Skeletal muscle satellite cell (primary cell): ENCODE data around the gene MAF. TPM values are rescaled to one million over a fixed set of nuclear protein-coding genes. Genes with fewer than 3 reads are reported as not detected.
A peak's percentile ranks its signal among the peaks of the same experiment; 100 is the strongest.

Experiments used
- H3K27me3 ChIP-seq: 2 replicates; pipeline ENCODE4 v1.7.0; 2013; ENCODE audit warnings: low read length; ENCODE audit not compliant: control insufficient read depth, insufficient read depth
- H3K36me3 ChIP-seq: 2 replicates; pipeline ENCODE4 v1.7.0; 2013; ENCODE audit warnings: mild to moderate bottlenecking, control low read depth, low read length; ENCODE audit not compliant: insufficient read depth
- H3K4me1 ChIP-seq: 2 replicates; pipeline ENCODE4 v1.7.0; 2013; ENCODE audit warnings: low read length; ENCODE audit not compliant: control insufficient read depth, insufficient read depth
- H3K4me2 ChIP-seq: 2 replicates; pipeline ENCODE4 v1.7.0; 2013; ENCODE audit warnings: mild to moderate bottlenecking, low read length
- H3K4me3 ChIP-seq: 2 replicates; pipeline ENCODE4 v1.7.0; 2013; ENCODE audit warnings: low read length
- H3K9ac ChIP-seq: 2 replicates; pipeline ENCODE4 v1.7.0; 2013; ENCODE audit warnings: mild to moderate bottlenecking, low read depth, low read length, moderate library complexity
- H3K9me3 ChIP-seq: replicated peaks from 2 replicates; pipeline ENCODE4 v1.7.0; 2013; ENCODE audit warnings: mild to moderate bottlenecking, control low read depth, low read length
- total RNA-seq: library from RNA; depleted of rRNA; stranded (reverse); fragments of >200 nt; gene quantifications from 2 replicates; pipeline ENCODE4 v1.2.3, GENCODE V29; 2012; rRNA removed

Gene MAF
- 0.87 and 1.5 TPM in 2 replicates for total RNA-seq

- Histone ChIP-seq H3K4me2 (peak within 1 kb of the TSS; percentile 99), H3K4me3 (peak within 1 kb of the TSS; percentile 81), H3K27me3 (peaks cover 10% of the 10 kb centered on the region), H3K9ac (peak within 1 kb of the TSS; percentile 79), H3K4me1 (peaks cover 17% of the 10 kb centered on the region), H3K36me3 (no peaks in the 10 kb centered on the region), H3K9me3 (no peaks in the 10 kb centered on the region)
Observed at GRCh38 chr16:79600638-79601091, at the start of gene MAF. Gene MAF (minus strand): TSS chr16:79600737. CDS start chr16:79599902, 835 bp downstream.

- H3K4me2 ChIP-seq, result no peak overlapping the region
- no peaks in the 10 kb centered on the region for H3K36me3 ChIP-seq
- H3K27me3 ChIP-seq, result peaks cover 7% of the 10 kb centered on the region
- H3K4me1 ChIP-seq, result peaks cover 7% of the 10 kb centered on the region
- H3K9ac ChIP-seq, result no peak overlapping the region
- no peak overlapping the region for H3K4me3 ChIP-seq
- no peaks in the 10 kb centered on the region for H3K9me3 ChIP-seq
Observed at GRCh38 chr16:79648826-79649225, 48.3 kb upstream of the MAF start.

- peaks cover 7% of the 10 kb centered on the region for H3K4me1 ChIP-seq
- no peak overlapping the region for H3K4me2 ChIP-seq
- no peak overlapping the region for H3K9ac ChIP-seq
- H3K9me3 ChIP-seq, result no peaks in the 10 kb centered on the region
- H3K4me3 ChIP-seq, result no peak overlapping the region
- peaks cover 6% of the 10 kb centered on the region for H3K27me3 ChIP-seq
- no peaks in the 10 kb centered on the region for H3K36me3 ChIP-seq
Observed at GRCh38 chr16:79647586-79647985, 47.0 kb upstream of the MAF start.

GRCh38 chr16:79645701-79646100, 45.2 kb upstream of the MAF start:
- Histone ChIP-seq H3K4me1 (peaks cover 5% of the 10 kb centered on the region), H3K4me2 (no peak overlapping the region), H3K4me3 (no peak overlapping the region), H3K9ac (no peak overlapping the region), H3K27me3 (peaks cover 6% of the 10 kb centered on the region), H3K36me3 (no peaks in the 10 kb centered on the region), H3K9me3 (peaks cover 3% of the 10 kb centered on the region)

- Histone ChIP-seq H3K27me3 (peaks cover 6% of the 10 kb centered on the region), H3K36me3 (no peaks in the 10 kb centered on the region), H3K9ac (no peak overlapping the region), H3K4me3 (no peak overlapping the region), H3K9me3 (peaks cover 3% of the 10 kb centered on the region), H3K4me1 (peaks cover 9% of the 10 kb centered on the region), H3K4me2 (no peak overlapping the region)
Observed at GRCh38 chr16:79644971-79645667, 44.6 kb upstream of the MAF start.

GRCh38 chr16:79642652-79643051, 42.1 kb upstream of the MAF start:
- Histone ChIP-seq H3K4me2 (no peak overlapping the region), H3K4me3 (no peak overlapping the region), H3K9ac (no peak overlapping the region), H3K4me1 (peaks cover 9% of the 10 kb centered on the region), H3K9me3 (peaks cover 3% of the 10 kb centered on the region), H3K27me3 (no peaks in the 10 kb centered on the region), H3K36me3 (no peaks in the 10 kb centered on the region)

- H3K4me2 ChIP-seq, result peak overlapping the region; percentile 69
- peak overlapping the region; percentile 49 for H3K4me3 ChIP-seq
- peak overlapping the region; percentile 34 for H3K9ac ChIP-seq
- peaks cover 3% of the 10 kb centered on the region for H3K9me3 ChIP-seq
- peaks cover 9% of the 10 kb centered on the region for H3K4me1 ChIP-seq
- no peaks in the 10 kb centered on the region for H3K36me3 ChIP-seq
- no peaks in the 10 kb centered on the region for H3K27me3 ChIP-seq
Observed at GRCh38 chr16:79640513-79641360, 40.2 kb upstream of the MAF start.

- H3K4me2 ChIP-seq, result no peak overlapping the region
- no peaks in the 10 kb centered on the region for H3K27me3 ChIP-seq
- peaks cover 9% of the 10 kb centered on the region for H3K4me1 ChIP-seq
- no peak overlapping the region for H3K4me3 ChIP-seq
- no peaks in the 10 kb centered on the region for H3K36me3 ChIP-seq
- no peak overlapping the region for H3K9ac ChIP-seq
- peaks cover 3% of the 10 kb centered on the region for H3K9me3 ChIP-seq
Observed at GRCh38 chr16:79639576-79640311, 39.2 kb upstream of the MAF start.

- Histone ChIP-seq H3K36me3 (no peaks in the 10 kb centered on the region), H3K4me2 (no peak overlapping the region), H3K9ac (no peak overlapping the region), H3K4me3 (no peak overlapping the region), H3K27me3 (no peaks in the 10 kb centered on the region), H3K9me3 (peaks cover 3% of the 10 kb centered on the region), H3K4me1 (peaks cover 9% of the 10 kb centered on the region)
Observed at GRCh38 chr16:79638386-79638785, 37.8 kb upstream of the MAF start.

GRCh38 chr16:79635488-79635887, 35.0 kb upstream of the MAF start:
- Histone ChIP-seq H3K4me3 (no peak overlapping the region), H3K4me1 (peaks cover 2% of the 10 kb centered on the region), H3K27me3 (no peaks in the 10 kb centered on the region), H3K9ac (no peak overlapping the region), H3K9me3 (no peaks in the 10 kb centered on the region), H3K36me3 (no peaks in the 10 kb centered on the region), H3K4me2 (no peak overlapping the region)

- no peak overlapping the region for H3K4me3 ChIP-seq
Observed at GRCh38 chr16:79634298-79634697, 33.8 kb upstream of the MAF start.

More at GRCh38 chr16:79634298-79634697, 33.8 kb upstream of the MAF start:
- Histone ChIP-seq H3K4me2 (no peak overlapping the region), H3K4me1 (no peaks in the 10 kb centered on the region), H3K9ac (no peak overlapping the region), H3K36me3 (no peaks in the 10 kb centered on the region), H3K9me3 (no peaks in the 10 kb centered on the region), H3K27me3 (no peaks in the 10 kb centered on the region)
